ENCODE measurements around the gene PRKAR2B.

- TF ChIP-seq POLR2A (IDR thresholded peaks at IDR 0.05; ENCODE audit: low read depth, low read length) (no peak), SPI1 (IDR thresholded peaks at IDR 0.05; ENCODE audit: low read depth, low read length) (no peak)
Observed at GRCh38 chr7:107043491-107043890, 1.0 kb upstream of the PRKAR2B start.

Data from GM12891 (cell line).